Measurements from ENCODE around the gene ADAMTS3. TPM values are rescaled to one million over a fixed set of nuclear protein-coding genes. Genes with fewer than 3 reads are reported as not detected.

Gene ADAMTS3
- total and polyA plus RNA-seq, 9 of the 15 experiments (the other 6 are each of a cell fraction or from before 2014, with no cell fraction given): 4.0 to 18.0 (median 12.1) TPM

GRCh38 chr4:72418458-72418857 is 150.6 kb downstream of the ADAMTS3 start:
- ATAC-seq (peak; percentile 79), DNase-seq (ENCODE audit: extremely low read depth in 1 of 4, low spot score in 3 of 4) (peak in 2 of 4 experiments; percentile 22 to 36), FAIRE-seq (peak; percentile 73)
- H3K4me3 ChIP-seq: no peak overlapping the region
- H3K79me2 ChIP-seq (ENCODE audit: control insufficient read depth, insufficient read depth, low read length): no peaks in the 10 kb centered on the region
- H4K20me1 ChIP-seq (replicated peaks; ENCODE audit: control insufficient read depth, insufficient read depth, low read length): 0 out of 2 replicates have a peak, but pooled peaks cover 3% of the 10 kb centered on the region
- 85% methylated on average over 2 of the region's 2 CpGs for WGBS (ENCODE audit: insufficient coverage, low coverage, missing lambda C conversion rate)
- H3K9ac ChIP-seq (ENCODE audit: insufficient read depth in 1 of 2, low read depth in 2 of 2, low read length in 2 of 2): no peak overlapping the region
- no TSS peak for BruUV-seq (replicated peaks)
- POLR2A ChIA-PET: no interaction called here
- H3K27ac ChIP-seq (ENCODE audit: extremely low read depth, low read depth, low read length): no peak overlapping the region; the same call in 2 of the 3 replicates
- CTCF ChIA-PET (ENCODE audit: low intra/inter-chr PET ratio): no interaction called here
- H2AFZ ChIP-seq (ENCODE audit: low read depth, low read length): no peak overlapping the region; the same call in 1 of the 2 replicates
- H3K9me1 ChIP-seq (ENCODE audit: control insufficient read depth, insufficient read depth, low read length): no peaks in the 10 kb centered on the region
- H3K4me2 ChIP-seq (ENCODE audit: insufficient read depth, low read length): no peak overlapping the region
- no peaks in the 10 kb centered on the region for H3K36me3 ChIP-seq (ENCODE audit: control insufficient read depth, insufficient read depth, low read length)
- TF ChIP-seq ZNF282 (CRISPR knock-in tag; IDR thresholded peaks at IDR 0.05) (no peak), NFIC (IDR thresholded peaks at IDR 0.05) (peak; percentile 82), ARID2 (IDR thresholded peaks at IDR 0.05) (no peak), USF1 (CRISPR knock-in tag; IDR thresholded peaks at IDR 0.05) (no peak), CTCF (IDR thresholded peaks at IDR 0.05 in 2 of 3, conservative IDR thresholded peaks at IDR 0.05 in 1 of 3; ENCODE audit: insufficient read depth in 2 of 3, low read depth in 1 of 3, low read length in 3 of 3) (no peak), THRAP3 (IDR thresholded peaks at IDR 0.05; ENCODE audit: borderline replicate concordance) (no peak), MEF2A (IDR thresholded peaks at IDR 0.05; ENCODE audit: control insufficient read depth, low read depth, low read length) (no peak)
- H3K4me1 ChIP-seq (replicated peaks in 1 of 2; ENCODE audit: control insufficient read depth in 2 of 2, insufficient read depth in 2 of 2, low read length in 2 of 2): peaks cover 3 to 6% of the 10 kb centered on the region in 2 experiments; a peak in 2 of 5 replicates
- in situ Hi-C loops (cut with MboI) (no loop called here), intact Hi-C loops (cut with micrococcal nuclease) (no loop called here)
- no peaks in the 10 kb centered on the region for H3K27me3 ChIP-seq (ENCODE audit: control insufficient read depth in 2 of 2, insufficient read depth in 2 of 2, low read length in 2 of 2)
- no peaks in the 10 kb centered on the region for H3K9me3 ChIP-seq (replicated peaks; ENCODE audit: control insufficient read depth, insufficient read depth, low read depth, low read length)

Data from K562 (cell line).